ENCODE data around the gene PLSCR4. TPM values are rescaled to one million over a fixed set of nuclear protein-coding genes. Genes with fewer than 3 reads are reported as not detected.
A peak's percentile ranks its signal among the peaks of the same experiment; 100 is the strongest.
"Not testable (repeated sequence)": the region's sequence is repeated elsewhere in the genome, so short reads cannot be mapped to it uniquely, and the experiment has no call there.

Gene PLSCR4
- 28.3 and 46.3 TPM in 2 replicates for total RNA-seq (ENCODE audit: low replicate concordance)

GRCh38 chr3:146250449-146251382 is at the start of gene PLSCR4:
Gene PLSCR4, minus strand, starts transcription at chr3:146251105. Its CDS starts 29,034 bp downstream, at chr3:146222071.
- DNase-seq (ENCODE audit: low read depth), result peak; percentile 88
- TF ChIP-seq CTCF (IDR thresholded peaks at IDR 0.05; ENCODE audit: insufficient read depth, low read length), result no peak
- peak within 1 kb of the TSS; percentile 85 for H3K4me3 ChIP-seq (ENCODE audit: low read depth, low read length)

GRCh38 chr3:146293401-146293800 is 42.5 kb upstream of the PLSCR4 start:
- not testable (repeated sequence) for H3K4me3 ChIP-seq (ENCODE audit: low read depth, low read length); DNase-seq (ENCODE audit: low read depth)

- no peak for DNase-seq (ENCODE audit: low read depth)
- no peak overlapping the region for H3K4me3 ChIP-seq (ENCODE audit: low read depth, low read length)
- TF ChIP-seq CTCF (IDR thresholded peaks at IDR 0.05; ENCODE audit: insufficient read depth, low read length), result no peak
Measured at GRCh38 chr3:146283781-146284445, 33.0 kb upstream of the PLSCR4 start.

- no peak overlapping the region for H3K4me3 ChIP-seq (ENCODE audit: low read depth, low read length)
- DNase-seq (ENCODE audit: low read depth), result peak; percentile 60
- TF ChIP-seq CTCF (IDR thresholded peaks at IDR 0.05; ENCODE audit: insufficient read depth, low read length), result no peak
Measured at GRCh38 chr3:146280864-146281263, 30.0 kb upstream of the PLSCR4 start.

GRCh38 chr3:146279951-146280350 is 29.0 kb upstream of the PLSCR4 start:
- no peak overlapping the region for H3K4me3 ChIP-seq (ENCODE audit: low read depth, low read length)
- no peak for TF ChIP-seq CTCF (IDR thresholded peaks at IDR 0.05; ENCODE audit: insufficient read depth, low read length)
- DNase-seq (ENCODE audit: low read depth), result no peak

GRCh38 chr3:146279013-146279412 is 28.1 kb upstream of the PLSCR4 start:
- no peak for TF ChIP-seq CTCF (IDR thresholded peaks at IDR 0.05; ENCODE audit: insufficient read depth, low read length)
- no peak overlapping the region for H3K4me3 ChIP-seq (ENCODE audit: low read depth, low read length)
- DNase-seq (ENCODE audit: low read depth), result no peak

DNA sequence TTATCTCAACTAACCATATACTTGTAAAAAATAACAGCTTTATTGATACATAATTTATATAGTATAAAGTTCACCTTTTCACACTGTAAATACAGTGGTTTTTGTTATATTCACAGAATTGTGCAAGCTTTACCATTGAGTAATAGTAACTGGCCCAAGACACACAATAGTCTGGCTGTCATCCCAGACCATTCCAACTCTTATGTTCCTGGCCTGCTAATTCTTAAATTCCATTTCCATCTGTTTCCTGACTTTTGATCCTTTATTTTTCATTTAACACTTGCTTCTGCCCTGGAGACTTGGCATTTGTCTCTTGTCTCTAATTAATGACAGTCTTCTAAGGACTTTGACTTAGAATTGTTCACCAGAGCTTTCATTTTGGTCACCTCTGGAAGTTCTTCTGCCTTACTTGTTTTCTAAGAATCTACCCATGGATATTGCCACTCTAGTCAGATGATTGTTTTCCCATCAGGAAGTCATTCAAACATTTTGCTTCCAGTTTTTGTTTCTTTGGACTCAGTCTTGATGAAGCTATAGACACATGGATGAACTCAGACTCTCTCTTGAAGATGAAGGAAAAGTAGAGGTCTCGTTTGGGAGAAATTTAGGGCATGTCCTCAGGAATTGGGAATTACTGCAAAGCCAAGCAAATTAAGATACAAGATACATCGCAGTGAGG is 27.2 kb upstream of the PLSCR4 start:
- H3K4me3 ChIP-seq (ENCODE audit: low read depth, low read length), result no peak overlapping the region
- TF ChIP-seq CTCF (IDR thresholded peaks at IDR 0.05; ENCODE audit: insufficient read depth, low read length), result no peak
- peak; percentile 99 for DNase-seq (ENCODE audit: low read depth)

All from fibroblast of the aortic adventitia (primary cell).